ENCODE results near the gene APBA2. TPM values are rescaled to one million over a fixed set of nuclear protein-coding genes. Genes with fewer than 3 reads are reported as not detected.

The APBA2 gene
- total and polyA plus RNA-seq, 10 of the 15 experiments (the other 5 are each of a cell fraction or from before 2014, with no cell fraction given): 0.06 to 0.26 (median 0.07) TPM; not detected in 7

GRCh38 chr15:28961391-28961790, 75.6 kb downstream of the APBA2 start:
- Histone ChIP-seq H3K27me3 (replicated peaks in 1 of 2; ENCODE audit: control insufficient read depth in 2 of 2, insufficient read depth in 2 of 2, low read length in 1 of 2) (no peaks in the 10 kb centered on the region; a peak in 2 of 4 replicates), H3K9ac (ENCODE audit: control insufficient read depth, insufficient read depth, low read length) (no peak overlapping the region), H4K20me1 (ENCODE audit: control insufficient read depth, insufficient read depth) (no peaks in the 10 kb centered on the region), H3K4me1 (ENCODE audit: control insufficient read depth, insufficient read depth, low read length) (no peaks in the 10 kb centered on the region), H3K4me2 (ENCODE audit: control insufficient read depth, insufficient read depth) (no peak overlapping the region), H3K4me3 (no peak overlapping the region), H2AFZ (ENCODE audit: control insufficient read depth, low read depth, low read length) (no peak overlapping the region), H3K27ac (ENCODE audit: control insufficient read depth, insufficient read depth) (no peak overlapping the region), H3K79me2 (ENCODE audit: control insufficient read depth, insufficient read depth, low read length) (no peaks in the 10 kb centered on the region), H3K9me3 (replicated peaks; ENCODE audit: control insufficient read depth, insufficient read depth, low read length) (no peaks in the 10 kb centered on the region), H3K36me3 (ENCODE audit: control insufficient read depth in 2 of 2, insufficient read depth in 2 of 2, low read length in 1 of 2) (no peaks in the 10 kb centered on the region)
- TF ChIP-seq CREB1 (IDR thresholded peaks at IDR 0.05; ENCODE audit: low read depth) (no peak), CHD2 (IDR thresholded peaks at IDR 0.05; ENCODE audit: borderline replicate concordance, low read depth, low read length) (no peak), NFXL1 (IDR thresholded peaks at IDR 0.05; ENCODE audit: borderline replicate concordance) (no peak), PKNOX1 (IDR thresholded peaks at IDR 0.05) (no peak), RELA (IDR thresholded peaks at IDR 0.05; ENCODE audit: borderline replicate concordance, partially characterized antibody) (no peak), DPF2 (IDR thresholded peaks at IDR 0.05) (no peak), ATF7 (IDR thresholded peaks at IDR 0.05; ENCODE audit: low read depth) (no peak), RFX5 (IDR thresholded peaks at IDR 0.05; ENCODE audit: low read depth, low read length) (no peak), KAT2A (conservative IDR thresholded peaks at IDR 0.05; ENCODE audit: control insufficient read depth, low read depth, low read length) (no peak), TCF7 (IDR thresholded peaks at IDR 0.05; ENCODE audit: borderline replicate concordance) (no peak), RAD51 (IDR thresholded peaks at IDR 0.05) (no peak), PRDM15 (CRISPR knock-in tag; IDR thresholded peaks at IDR 0.05) (no peak), HDGF (IDR thresholded peaks at IDR 0.05) (no peak), HDAC2 (IDR thresholded peaks at IDR 0.05) (no peak), RUNX3 (IDR thresholded peaks at IDR 0.05; ENCODE audit: low read length) (no peak), LARP7 (IDR thresholded peaks at IDR 0.05) (no peak), CBX5 (IDR thresholded peaks at IDR 0.05; ENCODE audit: low read depth) (no peak), SIN3A (IDR thresholded peaks at IDR 0.05; ENCODE audit: low read depth, low read length) (no peak), ZBTB11 (CRISPR knock-in tag; IDR thresholded peaks at IDR 0.05) (no peak), STAT3 (IDR thresholded peaks at IDR 0.05; ENCODE audit: low read depth, low read length) (no peak)
- DNase-seq (ENCODE audit: low read depth, low spot score): no peak
- FAIRE-seq: no peak
- in situ Hi-C loops (cut with MboI) (no loop called here), intact Hi-C loops (cut with micrococcal nuclease; ENCODE audit: unreplicated experiment) (no loop called here)
- SMC1A ChIA-PET (ENCODE audit: uncharacterized antibody, unreplicated experiment): no interaction called here
- RAD21 ChIA-PET (ENCODE audit: unreplicated experiment): no interaction called here
- 79% methylated on average over 12 of the region's 12 CpGs for WGBS (ENCODE audit: insufficient coverage, insufficient replicate concordance, low lambda C conversion rate, missing lambda C conversion rate)
- CTCF ChIA-PET: no interaction called here
- no peak for ATAC-seq
- POLR2A ChIA-PET: no interaction called here
- BruUV-seq (replicated peaks): no TSS peak
